NCI-H1092 (cell line): ENCODE data around the gene DERL2.

Experiments used
- DNase-seq: peaks from one replicate; lab custom pipeline; 2025; lab: John Stamatoyannopoulos, UW

DERL2 gene

DNA sequence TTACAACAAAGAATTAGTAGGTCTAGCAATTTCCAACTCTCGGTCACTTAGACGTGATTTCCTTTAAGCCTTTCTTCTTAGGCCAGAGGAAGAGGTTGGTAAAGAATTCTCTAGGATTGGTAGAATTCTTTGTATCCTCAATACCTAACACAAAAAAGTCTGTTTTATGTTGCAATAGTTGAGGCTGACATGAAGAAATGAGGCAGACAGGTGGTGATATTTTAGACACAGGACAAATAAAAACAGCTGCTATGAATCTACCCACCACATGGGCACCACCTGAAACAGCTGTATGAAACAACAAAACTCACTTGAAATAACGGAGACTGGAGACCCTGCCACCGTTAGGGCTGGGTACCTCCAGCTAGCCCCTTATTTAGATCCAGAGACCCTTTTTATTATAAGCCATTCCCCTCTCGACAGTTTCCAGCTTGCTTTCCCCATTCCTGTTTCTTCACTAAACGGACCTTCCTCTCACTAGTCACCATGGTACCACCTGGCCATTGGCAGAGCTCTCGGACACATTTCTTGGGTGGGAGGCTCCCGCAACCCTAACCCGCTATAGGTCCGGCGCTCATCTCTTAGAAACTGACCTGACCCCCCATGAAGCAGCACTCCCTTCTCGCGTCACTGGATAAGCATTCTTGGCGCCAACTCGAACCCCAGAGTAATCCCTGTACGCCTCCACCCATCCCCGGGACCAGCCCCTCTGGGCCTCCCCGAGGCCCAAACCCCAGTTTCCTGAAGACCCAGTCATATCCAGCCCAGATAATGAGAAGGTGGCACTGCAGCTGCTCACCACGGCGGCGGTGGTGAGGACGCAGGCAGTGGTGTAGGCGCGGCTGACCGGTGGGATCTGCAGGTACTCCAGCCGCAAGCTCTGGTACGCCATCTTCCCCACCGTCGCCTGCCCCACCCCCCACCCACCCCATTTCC lies at the start of gene DERL2:
TSS of gene DERL2 (minus strand) at position 909 of the 936 bp plus-strand sequence. CDS start at position 892, 17 bp downstream.
- no peak for DNase-seq

- DNase-seq: no peak
Observed at GRCh38 chr17:5535436-5535835, 49.5 kb upstream of the DERL2 start.

DNA sequence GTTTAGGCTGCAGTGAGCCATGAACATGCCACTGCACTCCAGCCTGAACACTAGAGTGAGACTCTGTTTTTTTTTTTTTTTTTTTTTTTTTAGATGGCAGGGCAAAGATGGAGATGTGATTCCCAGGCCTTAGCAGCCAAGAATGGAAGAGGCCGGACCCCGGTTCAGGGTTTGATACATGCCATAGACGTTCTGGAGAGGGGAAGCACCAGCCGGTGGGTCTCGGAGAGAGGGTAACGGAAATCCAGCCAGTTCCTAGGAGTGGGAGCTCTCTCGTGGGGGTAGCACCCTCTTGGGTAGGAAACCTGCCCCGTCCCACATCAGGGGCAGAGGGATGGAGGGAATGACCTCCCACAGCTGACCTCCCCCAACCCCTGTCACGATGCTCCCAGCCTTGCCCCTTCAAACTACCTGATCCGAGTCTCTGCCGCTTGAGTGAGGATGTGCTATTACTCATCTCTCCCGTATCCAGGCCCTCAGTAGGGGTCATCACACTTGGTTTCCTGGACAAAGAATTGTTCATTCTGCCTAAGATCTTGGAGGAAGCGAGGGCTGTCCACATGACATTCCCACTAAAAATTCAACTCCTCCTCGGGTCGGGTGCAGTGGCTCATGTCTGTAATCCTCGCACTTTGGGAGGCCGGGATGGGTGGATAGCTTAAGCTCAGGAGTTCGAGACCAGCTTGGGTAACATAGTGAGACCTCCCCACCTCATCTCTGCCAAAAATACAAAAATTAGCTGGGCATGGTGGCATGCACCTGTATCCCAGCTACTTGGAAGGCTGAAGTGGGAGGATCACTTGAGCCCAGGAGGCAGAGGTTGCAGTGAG lies 47.7 kb upstream of the DERL2 start:
- no peak for DNase-seq

DNA sequence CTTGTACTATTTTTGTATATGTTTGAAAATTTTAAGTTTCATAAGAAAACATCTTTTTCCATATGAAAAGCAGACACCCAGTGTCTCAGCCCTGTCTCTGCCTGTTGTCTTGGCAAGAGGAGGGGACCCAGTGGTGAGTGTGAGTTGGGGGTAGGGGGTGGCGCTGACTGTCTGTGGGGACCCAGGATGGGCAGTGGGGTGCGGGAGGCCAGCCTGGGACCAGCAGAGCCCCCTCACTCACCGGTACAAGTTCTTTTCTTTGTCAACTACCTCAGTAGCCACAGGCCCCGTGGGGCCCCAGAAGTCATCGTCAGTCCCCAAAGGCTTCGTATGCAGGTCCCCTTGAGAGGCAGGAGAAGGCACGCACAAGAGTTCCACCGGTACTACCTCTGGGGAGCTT lies 46.6 kb upstream of the DERL2 start:
- no peak for DNase-seq

- DNase-seq: no peak
Observed at GRCh38 chr17:5531085-5531418, 45.1 kb upstream of the DERL2 start.

DNA sequence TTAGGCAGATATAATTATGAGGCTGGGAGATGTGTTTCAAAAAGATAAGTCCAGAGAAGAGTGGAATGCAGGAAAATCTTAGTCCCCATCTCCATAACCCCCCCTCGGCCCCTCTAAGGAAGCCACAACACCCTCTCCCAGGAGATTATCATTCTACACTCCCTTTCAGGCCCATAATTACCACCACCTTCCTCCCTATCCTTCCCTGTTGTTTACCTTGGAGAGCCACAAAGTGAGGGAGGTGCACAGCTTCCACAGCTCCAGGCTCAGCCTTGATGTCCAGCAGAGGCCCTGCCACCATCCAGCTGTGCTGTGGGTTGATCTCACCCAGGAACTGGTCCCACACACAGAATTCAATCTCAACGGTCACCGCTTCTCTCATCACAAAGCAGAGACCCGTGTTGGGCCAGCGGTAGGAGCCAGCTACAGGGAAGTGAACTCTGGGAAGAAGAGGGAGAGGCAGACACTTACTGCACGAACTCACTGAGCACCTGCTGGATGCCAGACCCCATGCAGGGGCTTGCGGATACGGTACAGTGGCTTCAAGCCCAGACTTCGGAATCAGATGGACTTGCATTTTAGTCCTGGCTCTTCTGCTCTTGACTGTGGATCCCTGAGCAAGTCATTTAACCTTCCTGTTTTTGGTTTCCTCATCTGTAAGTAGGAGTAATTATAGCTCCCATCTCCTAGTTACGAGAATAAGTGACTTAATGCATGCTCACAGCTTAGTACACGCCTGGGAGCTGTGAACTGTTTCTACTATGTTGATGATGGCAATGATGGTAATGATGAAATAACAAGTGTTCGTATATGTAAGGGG lies 44.5 kb upstream of the DERL2 start:
- no peak for DNase-seq

GRCh38 chr17:5527601-5528250 lies 41.7 kb upstream of the DERL2 start:
- no peak for DNase-seq

GRCh38 chr17:5526821-5527598 lies 41.0 kb upstream of the DERL2 start:
- DNase-seq: no peak

DNA sequence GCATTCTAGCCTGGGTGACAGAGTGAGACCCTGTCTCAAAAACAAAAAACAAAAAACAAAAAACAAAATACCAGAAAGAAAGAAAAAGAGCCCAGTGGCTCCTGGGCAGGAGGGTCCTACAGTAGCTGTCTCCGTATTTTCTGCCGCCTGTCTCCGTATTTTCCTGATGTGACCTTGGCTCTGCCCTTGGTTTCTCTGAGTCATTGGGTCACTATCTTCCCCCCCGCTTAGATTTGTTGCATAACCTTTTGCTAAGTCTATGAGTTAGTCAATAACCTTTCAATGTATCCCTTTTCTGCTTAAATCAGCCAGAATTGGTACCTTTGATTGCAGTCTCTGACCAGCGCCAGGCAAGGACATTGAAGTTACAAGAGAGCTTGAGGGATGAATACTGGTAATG lies 37.3 kb upstream of the DERL2 start:
- no peak for DNase-seq

GRCh38 chr17:5522476-5522875 lies 36.5 kb upstream of the DERL2 start:
- no peak for DNase-seq

DNA sequence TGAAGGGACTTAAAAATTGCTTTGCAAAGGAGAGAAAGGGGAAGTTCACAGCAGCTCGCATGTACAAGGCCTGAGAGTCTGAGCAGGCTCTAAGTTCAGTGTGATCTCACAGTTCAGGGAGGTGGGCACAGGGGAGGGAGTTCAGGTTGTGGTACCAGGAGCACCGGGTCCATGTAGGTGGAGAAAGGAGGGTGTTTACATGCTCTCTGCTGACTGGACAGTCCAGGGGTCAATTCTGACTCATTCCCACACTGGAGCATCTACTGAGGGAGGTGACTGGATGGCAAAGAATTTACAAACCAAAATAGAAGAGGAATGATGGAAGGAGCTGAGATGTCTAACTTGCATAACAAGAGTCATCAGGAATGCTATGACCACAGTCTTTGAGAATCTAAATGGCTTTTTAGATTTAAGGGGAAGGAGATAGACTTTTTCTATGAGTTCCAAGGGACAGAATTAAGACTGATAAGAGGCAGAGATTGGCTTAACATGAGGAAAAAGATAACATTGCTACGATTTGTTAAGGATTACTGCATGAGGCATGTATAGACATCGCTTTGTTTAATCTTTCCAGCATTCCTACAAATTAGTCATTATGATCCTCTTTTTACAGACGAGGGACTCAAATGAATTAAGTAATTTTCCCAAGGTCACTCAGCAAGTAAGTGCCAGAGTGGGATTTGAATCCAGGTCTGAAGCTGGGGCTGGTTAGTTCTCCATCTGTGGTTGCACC lies 30.2 kb upstream of the DERL2 start:
- DNase-seq: no peak

GRCh38 chr17:5514976-5515375 lies 29.0 kb upstream of the DERL2 start:
- DNase-seq: no peak

- DNase-seq: no peak
Observed at GRCh38 chr17:5513628-5514027, 27.6 kb upstream of the DERL2 start.

GRCh38 chr17:5511401-5512225 lies 25.6 kb upstream of the DERL2 start:
- no peak for DNase-seq

DNA sequence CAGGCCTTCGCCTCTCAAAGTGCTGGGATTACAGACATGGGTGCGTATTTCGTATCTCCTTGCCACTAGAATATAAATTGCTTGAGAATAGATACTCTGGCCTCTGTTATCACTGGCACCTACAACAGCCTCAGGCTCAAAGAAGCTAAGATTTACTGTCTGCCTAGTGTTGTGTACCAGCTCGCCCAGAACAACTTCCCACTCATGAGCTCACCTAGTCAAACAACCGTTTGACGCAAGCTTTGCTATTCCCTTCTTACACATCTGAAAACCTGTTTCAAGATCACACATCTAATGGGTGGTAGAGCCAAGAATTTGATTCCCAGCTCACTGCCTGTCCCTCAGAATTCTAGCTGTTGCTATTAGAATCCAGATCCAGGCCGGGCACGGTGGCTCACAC lies 24.8 kb upstream of the DERL2 start:
- no peak for DNase-seq

GRCh38 chr17:5509482-5509881 lies 23.5 kb upstream of the DERL2 start:
- no peak for DNase-seq

GRCh38 chr17:5508810-5509209 lies 22.8 kb upstream of the DERL2 start:
- peak; percentile 38 for DNase-seq

GRCh38 chr17:5506307-5506706 lies 20.3 kb upstream of the DERL2 start:
- DNase-seq: no peak

- DNase-seq: no peak
Observed at GRCh38 chr17:5502552-5502951, 16.6 kb upstream of the DERL2 start.
